ENCODE results near the gene TMEM132E.

DNA sequence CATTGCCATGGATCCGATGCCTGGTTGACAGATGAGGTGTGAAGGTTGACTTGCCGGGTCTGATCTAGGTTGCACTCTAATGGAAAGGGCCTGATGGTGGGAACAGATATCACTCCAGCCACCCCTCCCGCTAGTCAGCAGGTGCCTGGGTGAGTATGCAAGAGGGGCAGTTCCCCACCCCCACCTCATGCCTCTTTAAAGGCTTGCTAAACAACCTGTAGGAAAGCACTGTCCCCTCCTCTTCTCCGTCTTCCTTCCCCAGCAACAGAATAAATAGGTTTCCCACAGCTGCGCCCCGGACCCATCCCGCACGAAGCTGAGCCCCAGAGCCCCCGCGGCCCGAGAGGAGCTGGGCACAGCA, 746 bp upstream of the TMEM132E start:
- no peak for TF ChIP-seq POLR2A (IDR thresholded peaks at IDR 0.05)
- TF ChIP-seq POLR2AphosphoS5 (IDR thresholded peaks at IDR 0.05), result no peak

Measured in breast epithelium (tissue), 3 donors.